HCT116 (cell line): Measurements from ENCODE around the gene DNM3.

Experiments used
- CEBPB ChIP-seq: IDR thresholded peaks from 2 replicates; pipeline ENCODE4 v1.6.1; 2012; ENCODE audit warnings: low read depth
- EGR1 ChIP-seq: IDR thresholded peaks from 2 replicates; pipeline ENCODE4 v1.6.1; 2012; ENCODE audit warnings: low read depth
- POLR2AphosphoS5 ChIP-seq: IDR thresholded peaks from 2 replicates; pipeline ENCODE4 v1.6.1; 2011; ENCODE audit warnings: mild to moderate bottlenecking, low read depth, low read length, moderate library complexity
- RAD21 ChIP-seq: IDR thresholded peaks from 2 replicates; pipeline ENCODE4 v1.6.1; 2012; ENCODE audit warnings: low read depth, mild to moderate bottlenecking
- REST ChIP-seq: IDR thresholded peaks from 2 replicates; pipeline ENCODE4 v1.6.1; 2012; ENCODE audit warnings: low read depth
- ZFX ChIP-seq: fragments of 450-650 bp; IDR thresholded peaks from 2 replicates; pipeline ENCODE4 v1.6.1; 2017
- TF ChIP-seq, protein P1 (sequence below), 3 experiments: fragments of 200-600 bp in 1 of 3; sonication (generic) in 1 of 3; IDR thresholded peaks in 2 of 3; conservative IDR thresholded peaks in 1 of 3; 2 replicates each; pipeline ENCODE4 v1.5.1; 2012 to 2017; ENCODE audit warnings: low read depth in 2 of 3, low read length in 2 of 3, antibody characterized with exemption in 1 of 3, borderline replicate concordance in 1 of 3, control low read depth in 1 of 3, mild to moderate bottlenecking in 1 of 3, mixed read lengths in 1 of 3, mixed run types in 1 of 3, moderate library complexity in 1 of 3; ENCODE audit not compliant: insufficient read depth in 1 of 3
- TF ChIP-seq, protein P2 (sequence below): IDR thresholded peaks from 2 replicates; pipeline ENCODE4 v1.6.1; 2012

GRCh38 chr1:172148707-172149106 lies 307.4 kb downstream of the DNM3 start:
- TF ChIP-seq, protein P1, sequence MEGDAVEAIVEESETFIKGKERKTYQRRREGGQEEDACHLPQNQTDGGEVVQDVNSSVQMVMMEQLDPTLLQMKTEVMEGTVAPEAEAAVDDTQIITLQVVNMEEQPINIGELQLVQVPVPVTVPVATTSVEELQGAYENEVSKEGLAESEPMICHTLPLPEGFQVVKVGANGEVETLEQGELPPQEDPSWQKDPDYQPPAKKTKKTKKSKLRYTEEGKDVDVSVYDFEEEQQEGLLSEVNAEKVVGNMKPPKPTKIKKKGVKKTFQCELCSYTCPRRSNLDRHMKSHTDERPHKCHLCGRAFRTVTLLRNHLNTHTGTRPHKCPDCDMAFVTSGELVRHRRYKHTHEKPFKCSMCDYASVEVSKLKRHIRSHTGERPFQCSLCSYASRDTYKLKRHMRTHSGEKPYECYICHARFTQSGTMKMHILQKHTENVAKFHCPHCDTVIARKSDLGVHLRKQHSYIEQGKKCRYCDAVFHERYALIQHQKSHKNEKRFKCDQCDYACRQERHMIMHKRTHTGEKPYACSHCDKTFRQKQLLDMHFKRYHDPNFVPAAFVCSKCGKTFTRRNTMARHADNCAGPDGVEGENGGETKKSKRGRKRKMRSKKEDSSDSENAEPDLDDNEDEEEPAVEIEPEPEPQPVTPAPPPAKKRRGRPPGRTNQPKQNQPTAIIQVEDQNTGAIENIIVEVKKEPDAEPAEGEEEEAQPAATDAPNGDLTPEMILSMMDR (IDR thresholded peaks at IDR 0.05 in 2 of 3, conservative IDR thresholded peaks at IDR 0.05 in 1 of 3; ENCODE audit: borderline replicate concordance in 1 of 3, insufficient read depth in 1 of 3, low read depth in 2 of 3, low read length in 2 of 3) = no peak
- TF ChIP-seq POLR2AphosphoS5 (no peak), CEBPB (no peak), EGR1 (no peak), ZFX (no peak), REST (no peak), RAD21 (no peak)
- TF ChIP-seq, protein P2, sequence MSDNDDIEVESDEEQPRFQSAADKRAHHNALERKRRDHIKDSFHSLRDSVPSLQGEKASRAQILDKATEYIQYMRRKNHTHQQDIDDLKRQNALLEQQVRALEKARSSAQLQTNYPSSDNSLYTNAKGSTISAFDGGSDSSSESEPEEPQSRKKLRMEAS = no peak
